Adrenal gland (tissue), 5 donors: ENCODE data around the gene GRN.

ENCODE experiments used
- CTCF ChIP-seq, 6 experiments: fragments of 450-650 bp in 4 of 6; fragments of 200-600 bp in 2 of 6; sonication (generic) in 1 of 6; IDR thresholded peaks; 1 replicate in 5 of 6; 2 replicates in 1 of 6; pipeline versions ENCODE4 v1.5.1 to v1.8.0; 2016 to 2021; ENCODE audit warnings: antibody characterized with exemption in 6 of 6, mild to moderate bottlenecking in 2 of 6, moderate library complexity in 1 of 6
- POLR2A ChIP-seq, 2 donors: fragments of 450-650 bp; IDR thresholded peaks; one replicate each; pipeline ENCODE4 v1.6.1; 2017; ENCODE audit warnings: antibody characterized with exemption in 2 of 2, mild to moderate bottlenecking in 2 of 2, moderate library complexity in 1 of 2
- donor health status: DM: no; HTN: no; CAD: no.

DNA sequence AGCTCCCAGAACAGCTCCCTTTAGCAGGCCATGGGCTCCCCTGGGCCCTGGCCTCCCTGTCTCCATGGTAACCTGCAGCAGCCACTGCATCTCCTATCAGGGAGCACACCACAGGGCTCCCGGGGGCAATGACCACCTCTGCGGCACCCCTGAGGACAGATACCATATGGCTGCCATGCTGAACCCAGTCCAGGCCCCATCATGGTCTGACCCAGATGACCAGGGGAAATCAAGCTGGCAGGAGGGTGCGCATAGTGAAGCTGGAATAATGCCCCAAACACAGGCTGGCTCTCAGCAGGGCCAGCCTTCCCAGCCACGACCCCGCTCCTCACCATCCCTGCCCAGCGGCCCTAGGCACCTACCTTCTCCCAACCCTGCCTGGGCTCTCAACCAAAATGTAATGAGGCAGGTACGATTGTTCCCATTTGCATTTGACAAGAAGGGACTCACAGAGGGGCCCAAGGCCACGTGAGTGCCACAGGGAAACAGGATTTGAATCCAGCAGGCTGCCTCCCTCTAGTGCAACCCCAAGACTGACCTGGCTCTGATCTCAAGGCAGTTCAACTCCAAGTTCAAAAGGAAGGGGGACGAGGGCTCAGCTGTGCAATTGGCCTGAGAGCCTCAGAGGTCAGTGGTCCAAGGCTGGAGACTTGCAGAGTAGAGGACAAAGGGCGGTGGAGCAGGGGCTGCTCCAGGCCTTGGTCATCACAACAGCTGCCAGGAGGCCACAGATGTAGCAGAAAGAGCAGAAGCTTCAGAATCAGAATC is 34.3 kb upstream of the GRN start:
- TF ChIP-seq POLR2A (IDR thresholded peaks at IDR 0.05) (no peak), CTCF (IDR thresholded peaks at IDR 0.05) (no peak)
